Mucosa of rectum (tissue), 2 donors: ENCODE results near the gene TIMP2.
"Not testable (repeated sequence)": the region's sequence is repeated elsewhere in the genome, so short reads cannot be mapped to it uniquely, and the experiment has no call there.

Experiments used
- H3K27ac ChIP-seq, 2 donors: one replicate each; pipeline ENCODE4 v1.7.0; 2013; ENCODE audit warnings: inconsistent platforms in 2 of 2, low read depth in 2 of 2, low read length in 2 of 2
- H3K27me3 ChIP-seq, 2 donors: one replicate each; pipeline ENCODE4 v1.7.0; 2013; ENCODE audit warnings: low read length in 2 of 2; ENCODE audit not compliant: control insufficient read depth in 2 of 2, insufficient read depth in 2 of 2
- H3K36me3 ChIP-seq, 2 donors: one replicate each; pipeline ENCODE4 v1.7.0; 2013; ENCODE audit warnings: low read length in 2 of 2; ENCODE audit not compliant: control insufficient read depth in 2 of 2, insufficient read depth in 2 of 2
- H3K4me1 ChIP-seq, 2 donors: one replicate each; pipeline ENCODE4 v1.7.0; 2013; ENCODE audit warnings: low read length in 2 of 2, mild to moderate bottlenecking in 1 of 2; ENCODE audit not compliant: control insufficient read depth in 2 of 2, insufficient read depth in 2 of 2
- H3K4me3 ChIP-seq, 2 donors: one replicate each; pipeline ENCODE4 v1.7.0; 2013; ENCODE audit warnings: low read length in 2 of 2
- H3K9ac ChIP-seq, 2 donors: one replicate each; pipeline ENCODE4 v1.7.0; 2013; ENCODE audit warnings: low read length in 2 of 2, low read depth in 1 of 2, mild to moderate bottlenecking in 1 of 2
- H3K9me3 ChIP-seq, 2 donors: one replicate each; pipeline ENCODE4 v1.7.0; 2013; ENCODE audit warnings: low read length in 2 of 2; ENCODE audit not compliant: control insufficient read depth in 2 of 2
- donor health status: healthy.
- donor health status: Normal muscosa, but diverticular disease.

The TIMP2 gene

GRCh38 chr17:78920528-78920927 lies 4.7 kb downstream of the TIMP2 start:
- H3K4me3 ChIP-seq: no peak overlapping the region
- no peak overlapping the region for H3K27ac ChIP-seq
- H3K9me3 ChIP-seq: no peaks in the 10 kb centered on the region
- no peaks in the 10 kb centered on the region for H3K27me3 ChIP-seq
- H3K9ac ChIP-seq: no peak overlapping the region
- H3K36me3 ChIP-seq: no peaks in the 10 kb centered on the region
- H3K4me1 ChIP-seq: peaks cover 26 to 30% of the 10 kb centered on the region in 2 donors

GRCh38 chr17:78919861-78920450 lies 5.2 kb downstream of the TIMP2 start:
- Histone ChIP-seq H3K9me3 (no peaks in the 10 kb centered on the region), H3K27ac (no peak overlapping the region), H3K36me3 (no peaks in the 10 kb centered on the region), H3K4me1 (peaks cover 26 to 30% of the 10 kb centered on the region in 2 donors), H3K4me3 (no peak overlapping the region), H3K27me3 (no peaks in the 10 kb centered on the region), H3K9ac (no peak overlapping the region)

GRCh38 chr17:78918979-78919378 lies 6.2 kb downstream of the TIMP2 start:
- Histone ChIP-seq H3K27me3 (no peaks in the 10 kb centered on the region), H3K9ac (no peak overlapping the region), H3K36me3 (no peaks in the 10 kb centered on the region), H3K27ac (no peak overlapping the region), H3K4me3 (no peak overlapping the region), H3K9me3 (no peaks in the 10 kb centered on the region), H3K4me1 (peaks cover 23 to 27% of the 10 kb centered on the region in 2 donors)

- H3K4me1 ChIP-seq: peaks cover 16 to 17% of the 10 kb centered on the region in 2 donors
Observed at GRCh38 chr17:78917451-78918275, 7.5 kb downstream of the TIMP2 start.

GRCh38 chr17:78915872-78916632 lies 9.1 kb downstream of the TIMP2 start:
- Histone ChIP-seq H3K4me1 (peaks cover 16 to 17% of the 10 kb centered on the region in 2 donors), H3K36me3 (no peaks in the 10 kb centered on the region), H3K27ac (peak overlapping the region; percentile 61 to 74), H3K27me3 (no peaks in the 10 kb centered on the region), H3K9me3 (no peaks in the 10 kb centered on the region), H3K9ac (peak overlapping the region; percentile 44 to 52), H3K4me3 (peak overlapping the region in 1 of 2 donors; percentile 20)

More at GRCh38 chr17:78917451-78918275, 7.5 kb downstream of the TIMP2 start:
- H3K9me3 ChIP-seq: no peaks in the 10 kb centered on the region
- peak overlapping the region in 1 of 2 donors; percentile 24 for H3K9ac ChIP-seq
- H3K4me3 ChIP-seq: no peak overlapping the region
- no peaks in the 10 kb centered on the region for H3K36me3 ChIP-seq
- H3K27me3 ChIP-seq: no peaks in the 10 kb centered on the region
- peak overlapping the region; percentile 23 to 37 for H3K27ac ChIP-seq

GRCh38 chr17:78913115-78913514 lies 12.1 kb downstream of the TIMP2 start:
- Histone ChIP-seq H3K9ac (no peak overlapping the region), H3K4me3 (no peak overlapping the region), H3K4me1 (peaks cover 11 to 13% of the 10 kb centered on the region in 2 donors), H3K27ac (no peak overlapping the region), H3K36me3 (no peaks in the 10 kb centered on the region), H3K27me3 (no peaks in the 10 kb centered on the region), H3K9me3 (no peaks in the 10 kb centered on the region)

- Histone ChIP-seq H3K27ac (no peak overlapping the region), H3K4me3 (no peak overlapping the region), H3K27me3 (no peaks in the 10 kb centered on the region), H3K4me1 (peaks cover 10 to 11% of the 10 kb centered on the region in 2 donors), H3K36me3 (no peaks in the 10 kb centered on the region), H3K9ac (no peak overlapping the region), H3K9me3 (no peaks in the 10 kb centered on the region)
Observed at GRCh38 chr17:78912082-78912481, 13.1 kb downstream of the TIMP2 start.

- H3K4me1 ChIP-seq, H3K27ac ChIP-seq, H3K27me3 ChIP-seq, H3K36me3 ChIP-seq, H3K4me3 ChIP-seq, H3K9me3 ChIP-seq, H3K9ac ChIP-seq: not testable (repeated sequence)
Observed at GRCh38 chr17:78911543-78911942, 13.6 kb downstream of the TIMP2 start.

- H3K9me3 ChIP-seq: no peaks in the 10 kb centered on the region
- H3K27ac ChIP-seq: no peak overlapping the region
- H3K36me3 ChIP-seq: no peaks in the 10 kb centered on the region
- H3K4me1 ChIP-seq: peaks cover 0 to under 1% of the 10 kb centered on the region in 2 donors
- no peak overlapping the region for H3K4me3 ChIP-seq
- H3K9ac ChIP-seq: no peak overlapping the region
- no peaks in the 10 kb centered on the region for H3K27me3 ChIP-seq
Observed at GRCh38 chr17:78910497-78911284, 14.5 kb downstream of the TIMP2 start.
